T-helper 2 cell treated with Interferon-gamma antibody and Interleukin-4, amounts not matched to agents 100 ng/mL and 5 ng/mL, for 36 hours (primary cell): ENCODE data around the gene ITGAD. TPM values are rescaled to one million over a fixed set of nuclear protein-coding genes. Genes with fewer than 3 reads are reported as not detected.
"Not testable (repeated sequence)": the region's sequence is repeated elsewhere in the genome, so short reads cannot be mapped to it uniquely, and the experiment has no call there.

Experiments
- intact Hi-C: fragments of 100-400 bp; cut with micrococcal nuclease; formaldehyde crosslinking; loops from one replicate; pipeline ENCODE4 v1.15.1; 2023
- total RNA-seq: library from RNA; stranded (reverse); gene quantifications from 2 replicates; pipeline ENCODE4 v1.2.3, GENCODE V29; 2022

ITGAD gene
- total RNA-seq, 1 donor from 2014 or later: 0.27 TPM

DNA sequence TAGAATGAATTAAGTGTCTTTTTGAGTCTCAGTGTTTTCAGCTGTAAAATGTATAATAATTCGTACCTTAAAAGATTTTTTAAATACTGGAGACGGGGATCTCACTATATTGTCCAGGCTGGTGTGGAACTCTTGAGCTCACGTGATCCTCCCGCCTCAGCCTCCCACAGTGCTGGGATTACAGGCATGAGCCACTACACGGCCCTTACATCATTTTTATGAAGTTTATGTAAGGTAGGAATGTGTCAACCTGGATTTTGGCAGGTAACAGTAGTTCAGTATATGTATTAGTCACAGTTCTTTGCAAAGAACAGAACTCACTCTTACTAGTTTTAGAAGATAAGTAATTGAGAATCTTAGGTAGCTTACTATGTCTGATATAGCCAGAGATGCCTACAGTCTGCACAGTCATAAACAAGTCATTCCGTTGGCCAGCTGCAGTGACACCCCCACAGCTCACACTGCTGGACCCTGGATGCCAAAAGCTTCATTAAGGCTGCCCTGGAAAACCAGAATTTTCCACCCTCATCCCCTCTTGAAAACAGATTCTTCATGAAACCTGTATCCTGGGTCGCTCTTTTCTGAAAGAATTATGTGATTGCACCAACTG is 35.6 kb downstream of the ITGAD start:
- intact Hi-C loops: no loop called here

DNA sequence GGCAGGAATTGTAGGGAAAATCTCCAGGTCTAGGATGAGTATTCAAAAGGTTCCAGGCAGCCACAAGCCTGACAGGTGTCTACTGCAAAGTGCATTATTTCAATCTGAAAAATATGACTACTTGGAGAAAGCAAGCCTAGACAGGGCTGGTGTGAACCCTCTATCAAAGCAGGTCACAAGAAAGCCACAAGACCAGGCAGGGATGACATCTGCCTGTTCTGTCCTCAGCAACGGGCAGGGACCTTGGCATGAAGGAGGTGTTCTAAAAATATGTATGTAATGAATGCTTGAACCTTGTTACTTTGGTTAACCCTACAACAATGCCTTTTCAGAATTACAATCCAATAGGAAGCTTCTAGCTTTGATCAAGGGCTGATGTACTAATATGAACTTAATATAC is 36.2 kb downstream of the ITGAD start:
- intact Hi-C loops: no loop called here

DNA sequence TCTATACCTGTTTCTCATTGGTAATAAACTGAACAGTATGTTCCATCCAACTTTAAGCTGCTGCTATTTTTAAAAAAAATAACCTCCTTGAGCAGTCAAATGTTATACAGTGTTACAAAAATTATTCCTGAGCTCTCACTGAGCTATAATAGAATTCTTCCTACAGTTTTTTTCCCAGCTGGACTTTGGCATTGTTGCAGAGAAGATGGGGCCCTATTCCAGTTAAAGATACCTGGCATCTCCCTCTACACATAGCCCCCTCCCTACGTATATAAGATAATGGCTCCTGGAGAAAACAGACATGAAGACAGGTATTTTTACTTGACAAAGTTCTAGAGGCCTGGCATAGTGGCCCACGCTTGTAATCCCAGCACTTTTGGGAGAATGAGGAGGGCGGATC is 36.7 kb downstream of the ITGAD start:
- intact Hi-C loops: no loop called here

DNA sequence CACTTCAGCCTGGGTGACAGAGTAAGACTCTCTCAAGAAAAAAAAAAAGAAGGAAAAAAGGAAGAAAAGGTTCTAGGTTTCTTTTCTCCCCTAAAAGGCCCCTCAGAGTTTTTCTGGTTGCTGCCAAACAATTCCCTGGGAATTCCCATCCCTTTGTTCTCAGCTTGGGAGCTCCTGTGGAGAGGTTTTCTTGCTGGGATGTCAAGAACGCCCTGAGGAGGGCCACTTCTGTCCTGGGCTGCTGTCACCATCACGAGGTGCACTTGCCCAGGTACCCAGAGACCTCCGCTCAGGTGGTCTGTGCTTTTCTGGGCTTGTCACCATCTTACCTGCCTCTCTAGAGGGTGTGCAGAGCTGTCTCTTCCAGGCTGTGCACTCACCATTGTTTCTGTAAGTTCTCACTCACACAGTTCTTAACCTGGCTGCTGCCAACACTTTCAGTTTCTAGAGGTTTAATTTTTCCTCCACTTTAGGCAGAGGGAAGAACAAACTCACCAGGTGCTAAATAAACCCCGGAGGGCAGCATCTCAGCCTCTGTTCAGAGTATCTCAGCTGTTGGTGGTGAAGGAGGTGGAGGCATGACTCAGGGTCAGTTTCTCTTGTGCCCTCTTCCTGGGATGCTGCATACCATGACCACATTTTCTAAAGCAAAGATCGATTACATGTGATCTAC is 37.4 kb downstream of the ITGAD start:
- intact Hi-C loops: no loop called here

DNA sequence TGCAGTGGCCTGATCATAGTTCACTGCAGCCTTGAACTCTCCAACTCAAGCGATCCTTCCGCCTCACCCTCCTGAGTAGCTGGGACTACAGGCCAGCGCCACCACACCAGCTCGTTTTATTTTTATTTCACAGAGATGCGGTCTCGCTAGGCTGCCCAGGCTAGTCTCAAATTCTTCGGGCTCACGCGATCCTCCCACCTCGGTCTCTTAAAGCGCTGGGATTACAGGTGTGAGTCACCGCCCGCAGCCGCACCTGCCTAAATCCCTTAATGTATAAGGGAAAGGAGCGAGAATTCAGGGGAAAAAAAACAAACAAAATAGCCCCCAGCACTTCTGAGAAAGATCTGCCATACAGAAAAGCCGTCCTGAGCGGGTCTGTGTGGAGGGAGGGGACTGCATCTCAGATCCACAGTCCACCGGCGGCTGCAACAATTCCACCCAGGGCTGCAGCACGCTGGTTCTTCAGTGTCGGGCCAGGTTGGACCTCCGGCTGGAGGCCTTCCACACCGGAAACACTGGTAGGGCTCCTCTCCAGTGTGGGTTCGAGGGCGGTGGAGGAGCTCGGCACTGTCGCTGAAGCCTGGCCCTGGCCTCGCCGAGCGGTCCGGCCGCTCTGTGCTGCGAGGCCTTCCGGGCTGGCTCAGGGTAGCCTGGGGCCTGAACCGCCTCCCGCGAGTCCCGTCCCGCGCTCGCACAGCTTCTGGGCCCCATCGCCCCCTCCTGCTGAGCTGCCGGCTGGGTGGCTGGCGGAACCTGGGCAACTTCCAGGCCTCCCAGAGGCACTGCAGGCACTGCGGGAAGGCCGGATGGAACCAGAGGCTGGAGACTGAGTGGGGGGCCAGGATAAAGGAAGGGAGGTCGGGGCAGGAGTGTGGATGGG is 42.4 kb downstream of the ITGAD start:
- intact Hi-C loops: no loop called here

DNA sequence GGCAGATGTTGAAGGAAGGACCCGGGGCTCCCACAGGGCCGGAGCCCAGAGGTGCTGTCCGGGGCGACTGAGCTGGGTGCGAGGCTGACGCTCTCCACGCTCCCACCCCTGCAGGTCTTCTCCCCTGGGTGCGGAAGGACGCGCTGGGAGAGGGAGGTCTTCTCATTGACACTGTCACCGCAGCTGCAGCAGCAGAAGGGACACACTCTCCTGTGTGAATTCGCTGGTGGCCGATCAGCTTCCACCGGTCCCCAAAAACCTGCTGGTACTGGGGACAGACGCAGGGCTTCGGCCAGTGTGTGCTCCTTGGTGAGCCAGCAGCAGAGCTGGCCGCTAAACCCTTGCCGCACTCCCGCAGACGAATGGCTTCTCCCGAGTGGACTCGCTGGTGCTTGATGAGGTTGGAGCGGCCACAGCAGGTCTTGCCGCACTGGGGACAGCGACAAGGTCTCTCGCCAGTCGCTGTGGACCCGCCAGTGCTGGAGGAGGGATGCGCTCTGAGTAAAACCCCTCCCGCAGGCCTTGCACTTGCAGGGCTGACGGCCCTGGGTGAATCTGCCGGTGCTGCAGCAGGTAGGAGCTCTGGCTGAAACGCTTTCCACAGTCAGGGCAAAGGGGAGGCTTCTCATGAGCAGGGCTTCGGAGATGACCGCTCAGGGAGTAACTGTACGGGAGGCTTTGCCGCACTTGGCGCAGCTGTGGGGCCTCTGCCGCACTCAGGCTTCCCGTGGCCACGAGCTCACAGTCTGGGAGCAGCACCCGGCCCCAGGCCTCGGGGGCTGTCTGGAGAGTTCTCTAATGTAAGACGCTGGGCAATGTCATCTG is 43.3 kb downstream of the ITGAD start:
- intact Hi-C loops: no loop called here

DNA sequence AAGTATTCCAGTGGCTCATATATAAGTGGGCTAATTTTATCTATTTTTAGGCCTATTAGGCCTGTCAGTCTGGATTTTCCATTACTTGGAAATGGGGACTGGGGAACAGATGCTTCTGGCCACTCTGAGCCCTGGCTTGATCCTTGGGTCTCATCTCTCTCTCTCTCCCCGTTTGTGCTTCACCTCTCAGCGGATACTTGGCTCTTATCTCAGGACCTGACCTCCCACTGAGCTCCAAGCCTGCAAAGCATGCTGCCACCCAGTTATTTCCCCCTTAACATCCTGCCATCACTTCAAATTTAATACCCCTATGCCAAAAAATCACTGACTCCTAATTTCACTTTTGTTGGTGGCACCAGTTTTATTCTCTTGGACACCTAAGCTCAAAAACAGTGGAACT is 45.3 kb downstream of the ITGAD start:
- intact Hi-C loops: no loop called here

DNA sequence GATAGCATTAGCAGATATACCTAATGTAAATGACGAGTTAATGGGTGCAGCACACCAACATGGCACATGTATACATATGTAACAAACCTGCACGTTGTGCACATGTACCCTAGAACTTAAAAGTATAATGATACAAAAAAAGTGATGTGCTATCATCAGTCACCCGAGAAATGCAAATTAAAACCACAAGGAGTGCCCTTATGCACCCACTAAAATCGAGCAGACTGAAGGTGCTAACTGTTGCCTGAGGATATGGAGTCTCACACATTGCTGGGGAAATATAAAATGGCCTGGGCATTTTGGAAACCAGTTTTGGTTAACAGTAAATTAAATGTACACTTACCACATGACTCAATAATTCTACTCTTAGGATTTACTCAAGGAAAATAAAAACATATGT is 45.9 kb downstream of the ITGAD start:
- intact Hi-C loops: not testable (repeated sequence)

DNA sequence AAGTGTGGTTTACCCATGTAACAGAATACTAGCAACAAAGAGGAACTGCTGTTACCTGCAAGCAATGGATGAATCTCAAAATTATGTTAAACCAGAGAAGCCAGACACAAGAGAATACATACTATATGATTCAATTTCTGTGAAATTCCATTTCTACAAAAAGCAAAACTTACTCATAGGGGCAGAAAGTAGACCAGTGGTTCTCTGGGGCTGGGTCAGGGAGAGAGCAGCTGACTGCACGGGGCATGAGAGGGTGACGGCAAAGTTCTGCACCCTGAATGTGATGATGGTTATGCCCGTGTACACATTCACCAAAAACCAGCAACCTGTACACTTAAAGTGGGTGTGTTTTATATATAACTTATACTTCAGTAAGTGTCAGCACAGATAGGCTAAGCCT is 46.4 kb downstream of the ITGAD start:
- intact Hi-C loops: no loop called here

DNA sequence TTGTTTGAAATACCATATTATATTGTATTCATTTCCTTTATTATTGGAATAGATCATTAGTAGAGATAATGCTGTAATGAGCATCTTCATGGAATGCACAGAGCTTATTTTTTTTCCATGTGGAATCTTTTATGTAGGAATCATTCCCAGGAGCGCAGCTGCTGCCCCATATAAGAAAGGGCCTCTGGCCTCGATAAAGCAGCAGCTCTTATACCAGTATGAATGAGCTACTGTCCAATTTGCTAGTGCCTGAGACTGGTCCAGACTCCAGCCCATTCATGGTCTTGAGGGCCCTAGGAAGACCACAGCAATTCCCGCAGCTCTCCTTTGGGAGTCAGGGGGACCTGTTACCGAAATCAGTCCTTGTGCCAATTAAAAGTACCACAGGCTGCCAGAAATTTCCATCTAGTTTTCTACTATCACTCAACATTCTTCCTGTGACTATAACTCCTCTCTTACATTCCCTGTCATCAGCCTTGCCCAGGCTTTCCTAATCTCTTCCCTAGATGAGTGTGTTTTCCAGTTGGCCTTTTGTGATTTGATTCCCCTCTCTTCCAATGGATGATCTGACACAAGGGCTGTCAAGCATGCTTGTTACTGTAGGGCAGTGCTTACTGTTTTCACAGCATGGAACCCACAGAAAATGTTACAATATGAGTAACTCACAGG is 47.5 kb downstream of the ITGAD start:
- intact Hi-C loops: no loop called here

DNA sequence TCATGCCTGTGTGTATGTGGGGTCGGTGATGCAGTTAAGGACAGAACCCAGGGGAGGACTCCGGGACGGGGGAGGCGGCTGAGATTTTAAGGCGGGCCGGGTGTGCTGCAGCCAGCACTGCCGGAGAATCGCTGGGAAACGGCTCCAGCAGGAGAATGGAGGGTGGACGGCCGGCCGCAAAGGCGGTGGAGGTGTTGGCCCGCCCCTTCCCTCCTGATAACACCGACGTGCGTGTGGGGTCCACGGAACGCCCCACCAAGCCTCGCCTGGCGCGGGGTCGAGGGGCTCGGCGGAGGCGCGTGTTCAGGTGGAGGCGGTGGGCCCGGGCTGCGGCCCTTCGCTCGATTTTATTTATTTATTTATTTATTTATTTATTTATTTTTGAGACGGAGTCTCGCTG is 48.8 kb downstream of the ITGAD start:
- intact Hi-C loops: loop anchor here (2.0 kb wide), 2 partner anchors 241 to 457 kb away; partner anchors contain the start of gene HSD3B7

DNA sequence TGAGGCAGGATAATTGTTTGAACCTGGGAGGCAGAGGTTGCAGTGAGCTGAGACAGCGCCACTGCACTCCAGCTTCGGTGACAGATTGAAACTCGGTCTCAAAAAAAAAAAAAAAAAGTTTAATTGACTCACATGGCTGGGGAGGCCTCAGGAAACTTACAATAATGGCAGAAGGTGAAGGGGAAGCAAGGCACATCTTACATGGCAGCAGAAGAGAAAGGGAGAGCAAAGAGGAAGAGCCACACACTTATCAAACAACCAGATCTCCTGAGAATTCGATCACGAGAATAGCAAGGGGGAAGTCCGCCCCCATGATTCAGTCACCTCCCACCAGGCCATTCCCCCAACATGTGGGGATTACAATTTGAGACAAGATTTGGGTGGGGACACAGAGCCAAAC is 52.8 kb downstream of the ITGAD start:
- intact Hi-C loops: not testable (repeated sequence)

DNA sequence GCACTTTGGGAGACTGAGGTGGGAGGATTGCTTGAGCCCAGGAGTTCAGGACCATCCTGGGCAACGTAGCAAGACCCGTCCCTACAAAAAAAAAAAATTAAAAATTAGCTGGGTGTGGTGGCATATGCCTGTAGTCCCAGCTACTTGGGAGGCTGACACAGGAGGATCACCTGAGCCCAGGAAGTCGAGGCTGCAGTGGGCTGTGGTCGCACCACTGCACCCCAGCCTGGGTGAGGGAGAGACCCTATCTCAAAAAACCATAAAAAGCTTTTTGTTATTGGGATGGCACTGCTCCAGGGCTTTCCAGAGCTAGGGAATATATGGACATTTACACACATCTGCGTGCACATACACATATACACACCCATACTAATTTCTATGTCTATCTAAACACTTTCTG is 58.1 kb downstream of the ITGAD start:
- intact Hi-C loops: loop anchor here (10.0 kb wide), 1 partner anchor 244 kb away; no protein-coding TSS in a partner anchor

DNA sequence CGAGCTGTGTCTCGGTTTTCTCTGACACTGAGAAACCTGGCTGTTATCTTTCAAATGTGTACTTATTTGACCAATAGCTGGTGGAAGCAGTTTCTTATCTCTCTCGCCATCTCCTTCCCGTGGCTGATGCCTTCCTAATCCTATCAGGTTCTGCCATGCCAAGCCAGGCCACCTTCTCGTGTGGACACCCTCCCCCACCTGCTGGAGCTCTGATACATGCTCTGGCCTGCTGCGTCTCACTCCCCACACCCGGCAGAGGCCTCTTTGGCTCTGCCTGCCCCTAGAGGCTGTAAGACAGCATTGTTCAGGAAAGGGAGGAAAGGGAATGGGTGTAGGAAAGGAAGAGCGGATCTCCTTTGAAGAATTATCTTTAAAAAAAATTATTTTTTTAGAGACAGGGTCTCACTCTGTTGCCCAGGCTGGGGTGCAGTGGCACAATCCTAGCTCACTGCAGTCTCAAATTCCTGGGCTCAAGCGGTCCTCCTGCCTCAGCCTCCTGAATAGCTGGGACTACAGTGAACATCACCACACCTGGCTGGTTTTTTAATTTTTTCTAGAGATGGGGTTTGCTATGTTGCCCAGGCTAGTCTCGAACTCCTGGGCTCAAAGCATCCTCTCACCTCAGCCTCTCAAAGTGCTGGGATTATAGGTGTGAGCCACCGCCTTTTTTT is 58.7 kb downstream of the ITGAD start:
- intact Hi-C loops: loop anchor here (10.0 kb wide), 1 partner anchor 243 kb away; no protein-coding TSS in a partner anchor

DNA sequence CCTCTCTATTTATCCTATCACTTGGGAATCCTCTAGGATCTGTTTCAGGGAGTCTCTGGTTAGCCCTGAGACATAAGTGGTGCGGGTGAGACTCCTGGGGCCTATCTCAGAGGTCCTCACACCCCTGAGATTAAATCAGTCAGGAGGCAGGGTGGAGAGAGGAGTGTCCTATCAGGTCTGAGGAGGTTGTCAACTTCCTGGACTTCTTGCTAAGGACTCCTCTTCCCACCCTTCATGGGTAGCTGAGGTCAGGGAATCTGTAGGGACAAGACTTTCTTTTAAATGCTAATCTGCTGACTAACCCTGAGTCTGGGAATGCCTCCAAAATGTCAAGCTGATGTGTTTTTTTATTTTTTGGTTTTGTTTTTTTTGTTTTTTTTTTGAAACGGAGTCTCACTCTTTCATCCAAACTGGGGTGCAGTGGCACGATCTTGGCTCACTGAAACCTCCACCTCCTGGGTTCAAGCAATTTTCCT is 59.5 kb downstream of the ITGAD start:
- intact Hi-C loops: loop anchor here (10.0 kb wide), 1 partner anchor 242 kb away; no protein-coding TSS in a partner anchor

DNA sequence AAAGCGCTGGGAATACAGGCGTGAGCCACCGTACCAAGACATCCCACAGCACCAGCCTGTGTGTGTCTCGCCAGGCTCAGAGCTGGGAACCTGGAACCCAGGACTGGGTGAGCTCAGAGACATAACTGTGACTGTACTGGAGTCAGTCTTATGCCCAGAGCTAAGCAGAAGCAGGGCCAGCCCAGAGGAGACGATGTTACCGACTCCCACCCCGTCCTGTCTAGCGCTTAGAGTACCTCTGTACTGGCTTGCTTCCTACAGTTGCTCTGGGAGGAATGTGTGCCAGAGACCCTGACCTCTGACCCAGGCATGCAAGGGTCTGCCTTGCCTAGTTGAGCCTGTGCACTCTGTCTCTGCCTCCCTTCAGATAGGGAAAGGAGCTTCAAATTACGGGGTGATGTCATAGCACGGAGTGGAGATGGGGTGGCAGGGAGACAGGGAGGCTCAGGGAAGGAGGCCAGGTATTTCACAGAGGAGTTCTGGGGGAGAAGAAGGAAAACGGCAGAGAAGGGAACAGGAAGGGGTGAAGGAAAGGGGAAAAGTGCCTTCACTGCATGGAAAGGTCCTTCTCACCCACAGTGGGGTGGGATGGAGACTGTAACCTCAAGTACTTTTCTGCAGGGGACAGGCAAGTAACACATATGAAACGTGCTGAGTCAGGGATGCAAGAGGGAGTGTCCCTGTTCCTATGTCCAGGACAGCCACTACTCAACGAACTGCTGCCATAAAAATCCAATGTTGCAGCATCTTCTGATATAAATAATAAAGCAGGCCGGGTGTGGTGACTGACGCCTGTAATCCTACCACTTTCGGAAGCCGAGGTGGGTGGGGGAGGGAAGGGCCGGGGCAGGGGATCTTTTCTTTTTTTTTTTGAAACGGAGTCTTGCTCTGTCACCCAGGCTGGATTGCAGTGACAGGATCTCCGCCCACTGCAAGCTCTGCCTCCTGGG is 60.4 kb downstream of the ITGAD start:
- intact Hi-C loops: loop anchor here (10.0 kb wide), 1 partner anchor 241 kb away; no protein-coding TSS in a partner anchor

DNA sequence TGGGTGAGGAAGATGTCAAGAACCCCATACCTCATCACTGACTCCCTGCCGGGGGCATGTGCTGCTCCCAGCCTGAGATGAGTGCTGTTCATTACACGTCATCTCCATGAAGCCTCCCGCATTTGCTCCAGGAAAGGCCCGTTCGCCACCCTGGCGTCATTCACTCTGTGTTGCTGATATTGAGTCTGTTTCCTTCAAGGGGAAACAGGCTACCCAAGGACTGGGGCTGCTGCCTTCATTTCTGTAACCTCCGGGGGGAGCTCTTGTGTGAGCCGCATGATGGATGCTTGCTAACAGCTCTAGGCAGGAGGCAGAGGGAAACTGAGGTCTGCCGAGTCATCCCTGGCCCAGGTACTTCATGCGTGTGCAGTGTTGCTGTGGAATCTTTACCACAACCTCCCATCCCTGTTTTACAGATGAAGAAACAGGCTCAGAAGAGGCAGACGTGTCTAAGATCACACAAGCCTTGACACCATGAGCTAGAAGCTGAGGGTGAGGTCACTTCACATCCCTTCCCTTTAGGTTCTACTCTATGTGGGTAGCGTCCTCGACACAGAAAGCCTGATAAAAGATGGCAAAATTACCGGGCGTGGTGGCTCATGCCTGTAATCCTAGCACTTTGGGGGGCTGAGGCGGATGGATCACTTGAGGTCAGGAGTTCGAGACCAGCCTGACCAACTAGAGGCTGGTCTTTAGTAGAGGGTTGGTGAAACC is 62.6 kb downstream of the ITGAD start:
- intact Hi-C loops: loop anchor here (5.0 to 10.0 kb wide), 2 partner anchors 239 to 257 kb away; a partner anchor contains a TSS

DNA sequence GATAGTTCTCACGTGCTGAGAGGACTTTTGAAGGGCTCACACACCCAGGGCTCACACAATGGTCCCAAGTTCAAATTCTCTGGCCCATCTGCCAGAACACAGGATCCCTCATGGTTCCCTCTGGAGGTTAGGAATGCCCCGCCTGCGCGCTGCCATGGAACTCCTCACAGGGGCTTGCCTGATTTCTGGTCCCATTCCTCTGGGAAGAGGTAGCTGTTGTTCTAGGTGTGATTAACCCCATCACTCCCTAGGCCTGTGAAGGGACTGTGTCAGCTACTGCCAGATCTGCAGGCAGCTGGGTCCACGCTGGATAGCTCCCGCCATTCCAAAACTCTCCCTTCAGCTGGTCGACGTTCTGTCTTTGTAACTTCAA is 63.8 kb downstream of the ITGAD start:
- intact Hi-C loops: loop anchor here (5.0 to 10.0 kb wide), 2 partner anchors 238 to 255 kb away; a partner anchor contains a TSS
